H9 (cell line): ENCODE results near the gene OFD1. TPM values are rescaled to one million over a fixed set of nuclear protein-coding genes. Genes with fewer than 3 reads are reported as not detected.

Source experiments
- DNase-seq: peaks from one replicate; pipeline ENCODE4 v3.0.0-alpha.2; 2017
- H2AFZ ChIP-seq: one replicate; pipeline ENCODE4 v1.6.1; 2013; ENCODE audit warnings: mild to moderate bottlenecking, low read length, control low read depth, moderate library complexity
- H2AK5ac ChIP-seq: 2 replicates; pipeline ENCODE4 v1.6.1; 2013; ENCODE audit warnings: low read length, control low read depth, mixed read lengths; ENCODE audit not compliant: insufficient read length
- H2BK120ac ChIP-seq: one replicate; pipeline ENCODE4 v1.6.1; 2013; ENCODE audit warnings: low read depth, mild to moderate bottlenecking, low read length, control low read depth, inconsistent platforms; ENCODE audit not compliant: poor library complexity, severe bottlenecking
- H2BK12ac ChIP-seq: 2 replicates; pipeline ENCODE4 v1.6.1; 2013; ENCODE audit warnings: low read length, control low read depth, mixed read lengths, low read depth; ENCODE audit not compliant: insufficient read length
- H2BK15ac ChIP-seq: 2 replicates; pipeline ENCODE4 v1.6.1; 2013; ENCODE audit warnings: low read depth, low read length, control low read depth
- H2BK20ac ChIP-seq: one replicate; pipeline ENCODE4 v1.6.1; 2013; ENCODE audit warnings: low read depth, mild to moderate bottlenecking, low read length, control low read depth, inconsistent platforms; ENCODE audit not compliant: poor library complexity, severe bottlenecking
- H2BK5ac ChIP-seq: 2 replicates; pipeline ENCODE4 v1.6.1; 2013; ENCODE audit warnings: low read length, control low read depth, mixed read lengths; ENCODE audit not compliant: insufficient read length
- H3K14ac ChIP-seq: 2 replicates; pipeline ENCODE4 v1.6.1; 2013; ENCODE audit warnings: low read length, control low read depth; ENCODE audit not compliant: insufficient read depth
- H3K18ac ChIP-seq: 2 replicates; pipeline ENCODE4 v1.6.1; 2013; ENCODE audit warnings: low read depth, mild to moderate bottlenecking, mixed read lengths, low read length, control low read depth; ENCODE audit not compliant: insufficient read length
- H3K23ac ChIP-seq: 2 replicates; pipeline ENCODE4 v1.6.1; 2013; ENCODE audit warnings: low read length, control low read depth, mixed read lengths, low read depth; ENCODE audit not compliant: insufficient read length
- H3K23me2 ChIP-seq: 2 replicates; pipeline ENCODE4 v1.6.1; 2013; ENCODE audit warnings: low read depth, mild to moderate bottlenecking, mixed read lengths, low read length, control low read depth; ENCODE audit not compliant: insufficient read length, poor library complexity, severe bottlenecking
- H3K27ac ChIP-seq: 2 replicates; pipeline ENCODE4 v1.5.1; 2013; ENCODE audit warnings: low read length, control low read depth, mixed read lengths, low read depth; ENCODE audit not compliant: insufficient read length
- H3K27me3 ChIP-seq: 2 replicates; pipeline ENCODE4 v1.6.1; 2013; ENCODE audit warnings: low read length, control low read depth, inconsistent platforms; ENCODE audit not compliant: insufficient read depth
- H3K4ac ChIP-seq: 2 replicates; pipeline ENCODE4 v1.6.1; 2013; ENCODE audit warnings: low read depth, mild to moderate bottlenecking, control low read depth, inconsistent platforms, low read length, moderate library complexity
- H3K4me1 ChIP-seq: 2 replicates; pipeline ENCODE4 v1.6.1; 2013; ENCODE audit warnings: low read length, control low read depth, inconsistent platforms; ENCODE audit not compliant: insufficient read depth
- H3K4me2 ChIP-seq: 2 replicates; pipeline ENCODE4 v1.6.1; 2013; ENCODE audit warnings: low read length, control low read depth, mixed read lengths; ENCODE audit not compliant: insufficient read length, insufficient read depth
- H3K56ac ChIP-seq: 2 replicates; pipeline ENCODE4 v1.6.1; 2013; ENCODE audit warnings: low read depth, mild to moderate bottlenecking, mixed read lengths, low read length, control low read depth; ENCODE audit not compliant: insufficient read length
- H3K79me1 ChIP-seq: 2 replicates; pipeline ENCODE4 v1.6.1; 2013; ENCODE audit warnings: low read depth, mild to moderate bottlenecking, moderate library complexity, low read length, control low read depth, inconsistent platforms; ENCODE audit not compliant: insufficient read depth, poor library complexity, severe bottlenecking
- H3K79me2 ChIP-seq: 2 replicates; pipeline ENCODE4 v1.6.1; 2013; ENCODE audit warnings: low read length, control low read depth, inconsistent platforms; ENCODE audit not compliant: insufficient read depth
- H3K9ac ChIP-seq: 2 replicates; pipeline ENCODE4 v1.6.1; 2013; ENCODE audit warnings: low read length, control low read depth, mixed read lengths; ENCODE audit not compliant: insufficient read length; ENCODE audit errors: extremely low read depth
- H3K9me3 ChIP-seq: one replicate; pipeline ENCODE4 v1.6.1; 2013; ENCODE audit warnings: low read depth, low read length, inconsistent platforms; ENCODE audit not compliant: control insufficient read depth
- H3T11ph ChIP-seq: one replicate; pipeline ENCODE4 v1.6.1; 2013; ENCODE audit warnings: mild to moderate bottlenecking, low read length, control low read depth, inconsistent platforms
- H4K20me1 ChIP-seq: one replicate; pipeline ENCODE4 v1.6.1; 2013; ENCODE audit not compliant: control insufficient read depth, insufficient read length, insufficient read depth
- H4K5ac ChIP-seq: 2 replicates; pipeline ENCODE4 v1.6.1; 2013; ENCODE audit warnings: low read depth, mild to moderate bottlenecking, mixed read lengths, low read length, control low read depth; ENCODE audit not compliant: insufficient read length
- H4K8ac ChIP-seq: replicated peaks from 2 replicates; pipeline ENCODE4 v1.6.1; 2013; ENCODE audit warnings: low read length, control low read depth, mixed read lengths, low read depth; ENCODE audit not compliant: insufficient read length
- H4K91ac ChIP-seq: 2 replicates; pipeline ENCODE4 v1.6.1; 2013; ENCODE audit warnings: low read depth, mild to moderate bottlenecking, moderate library complexity, mixed read lengths, low read length, control low read depth; ENCODE audit not compliant: insufficient read length
- H3K27ac Mint-ChIP-seq, 3 experiments: 2 replicates in 2 of 3; 3 replicates in 1 of 3; pipeline ENCODE4 v1.8.0; 2020 to 2021; ENCODE audit warnings: mixed read lengths in 3 of 3, mild to moderate bottlenecking in 1 of 3, moderate library complexity in 1 of 3
- H3K27me3 Mint-ChIP-seq: 2 replicates; pipeline ENCODE4 v1.8.0; 2021; ENCODE audit warnings: low read depth, mild to moderate bottlenecking, moderate library complexity, mixed read lengths
- H3K36me3 Mint-ChIP-seq, 3 experiments: 2 replicates in 2 of 3; 3 replicates in 1 of 3; pipeline ENCODE4 v1.8.0; 2020 to 2021; ENCODE audit warnings: low read depth in 3 of 3, mixed read lengths in 3 of 3; ENCODE audit not compliant: insufficient read depth in 1 of 3
- H3K4me1 Mint-ChIP-seq, 2 experiments: 2 replicates each; pipeline ENCODE4 v1.8.0; 2020; ENCODE audit warnings: mixed read lengths in 2 of 2
- H3K4me3 Mint-ChIP-seq, 2 experiments: 2 replicates in 1 of 2; 3 replicates in 1 of 2; pipeline ENCODE4 v1.8.0; 2020 to 2021; ENCODE audit warnings: mild to moderate bottlenecking in 2 of 2, mixed read lengths in 2 of 2, moderate library complexity in 1 of 2
- H3K9me3 Mint-ChIP-seq, 2 experiments: 2 replicates in 1 of 2; 3 replicates in 1 of 2; pipeline ENCODE4 v1.8.0; 2020; ENCODE audit warnings: mild to moderate bottlenecking in 2 of 2, mixed read lengths in 2 of 2, moderate library complexity in 1 of 2
- CTCF ChIP-seq: fragments of 200-600 bp; sonication (generic); conservative IDR thresholded peaks from 3 replicates; pipeline ENCODE4 v1.8.0; 2021; ENCODE audit warnings: antibody characterized with exemption, mild to moderate bottlenecking
- WGBS: extraction: QIAGEN DNeasy Blood & Tissue Kit; methylation state at CpG from one replicate; pipeline ENCODE4 v1.1.7; 2013; ENCODE audit warnings: missing lambda C conversion rate, low lambda C conversion rate, mixed read lengths; ENCODE audit not compliant: insufficient read length; ENCODE audit errors: extremely low coverage; 5-methylcytosine and 5-hydroxymethylcytosine counted together
- total RNA-seq: library from RNA; stranded (reverse); gene quantifications from 2 replicates; pipeline ENCODE4 v1.2.1, GENCODE V29; 2021

The OFD1 gene
- total RNA-seq, 1 experiment from 2014 or later = 36.0 TPM

- Mint-ChIP-seq H3K9me3 (peaks cover 33 to 38% of the 10 kb centered on the region in 2 experiments), H3K36me3 (peaks cover 0 to 17% (median 3%) of the 10 kb centered on the region in 3 experiments; a peak in 5 of 7 replicates), H3K27me3 (no peaks in the 10 kb centered on the region; the same call in 1 of the 2 replicates), H3K4me3 (no peak overlapping the region), H3K4me1 (peaks cover 16 to 23% of the 10 kb centered on the region in 2 experiments), H3K27ac (no peak overlapping the region; a peak in 1 of 7 replicates)
- Histone ChIP-seq H3K4me1 (no peaks in the 10 kb centered on the region; the same call in 1 of the 2 replicates), H3K27me3 (no peaks in the 10 kb centered on the region), H3K9me3 (no peaks in the 10 kb centered on the region), H4K91ac (no peak overlapping the region), H3T11ph (no peak overlapping the region), H3K14ac (no peak overlapping the region), H3K27ac (no peak overlapping the region), H2AK5ac (no peak overlapping the region), H3K23me2 (no peaks in the 10 kb centered on the region), H4K8ac (no peak overlapping the region), H3K9ac (no peak overlapping the region), H3K79me1 (peaks cover 4% of the 10 kb centered on the region), H3K4me2 (no peak overlapping the region), H4K5ac (no peak overlapping the region), H2AFZ (no peak overlapping the region), H2BK20ac (no peak overlapping the region), H3K56ac (no peak overlapping the region), H3K4ac (no peak overlapping the region), H3K18ac (no peak overlapping the region), H2BK120ac (no peak overlapping the region), H2BK12ac (no peak overlapping the region), H2BK15ac (no peak overlapping the region), H3K79me2 (peaks cover 11% of the 10 kb centered on the region), H2BK5ac (no peak overlapping the region), H3K23ac (no peak overlapping the region), H4K20me1 (no peaks in the 10 kb centered on the region)
- DNase-seq = no peak
- no CpG with 5 or more reads among the region's 3 CpGs for WGBS
- no peak for TF ChIP-seq CTCF
These were observed 31.0 kb upstream of the OFD1 start for GRCh38 chrX:13703589-13703988.
